Caki2 (cell line): Measurements from ENCODE around the gene TTC32. TPM values are rescaled to one million over a fixed set of nuclear protein-coding genes. Genes with fewer than 3 reads are reported as not detected.

ENCODE experiments used
- DNase-seq: peaks from one replicate; pipeline ENCODE4 v3.0.0-alpha.2; 2015; ENCODE audit warnings: low read depth
- in situ Hi-C: cut with HindIII; loops from 2 replicates; pipeline ENCODE4 v1.10.0; 2016; ENCODE audit warnings: low sequenced_read_pairs, low pct_unique_long_range_greater_than_20kb, mixed read lengths
- total RNA-seq: library from RNA; depleted of rRNA; stranded (reverse); fragments of >200 nt; shearing (Covaris generic); gene quantifications from 2 replicates; pipeline ENCODE4 v1.2.3, GENCODE V29; 2014; ENCODE audit warnings: low replicate concordance

TTC32 gene
- total RNA-seq, 1 experiment from 2014 or later: 4.8 TPM

- DNase-seq: peak; percentile 60
- in situ Hi-C loops: no loop called here
Observed at GRCh38 chr2:19863303-19864041, 38.3 kb downstream of the TTC32 start.

DNA sequence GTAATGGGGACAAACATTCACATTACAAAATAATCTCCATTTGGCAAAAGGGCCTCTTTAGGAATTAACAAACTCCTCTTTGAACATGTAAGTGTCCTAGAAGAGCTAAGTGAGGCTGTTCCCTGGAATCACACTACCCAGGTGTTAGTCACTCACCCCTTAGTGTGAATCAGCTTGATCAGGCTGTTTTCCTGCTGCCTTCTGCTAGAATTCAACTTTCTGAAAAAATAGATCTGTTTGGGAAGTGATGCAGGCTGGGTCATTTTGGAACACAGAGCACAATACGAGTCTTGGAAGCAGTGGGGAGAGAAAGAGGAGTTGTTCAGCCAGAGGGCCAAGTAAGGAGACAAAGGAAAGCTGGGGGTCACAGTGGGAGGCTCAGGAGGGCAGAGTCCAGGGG lies 40.0 kb downstream of the TTC32 start:
- in situ Hi-C loops: no loop called here
- no peak for DNase-seq

GRCh38 chr2:19860022-19860421 lies 41.8 kb downstream of the TTC32 start:
- in situ Hi-C loops: no loop called here
- no peak for DNase-seq

- in situ Hi-C loops: no loop called here
- no peak for DNase-seq
Observed at GRCh38 chr2:19859565-19859964, 42.2 kb downstream of the TTC32 start.

DNA sequence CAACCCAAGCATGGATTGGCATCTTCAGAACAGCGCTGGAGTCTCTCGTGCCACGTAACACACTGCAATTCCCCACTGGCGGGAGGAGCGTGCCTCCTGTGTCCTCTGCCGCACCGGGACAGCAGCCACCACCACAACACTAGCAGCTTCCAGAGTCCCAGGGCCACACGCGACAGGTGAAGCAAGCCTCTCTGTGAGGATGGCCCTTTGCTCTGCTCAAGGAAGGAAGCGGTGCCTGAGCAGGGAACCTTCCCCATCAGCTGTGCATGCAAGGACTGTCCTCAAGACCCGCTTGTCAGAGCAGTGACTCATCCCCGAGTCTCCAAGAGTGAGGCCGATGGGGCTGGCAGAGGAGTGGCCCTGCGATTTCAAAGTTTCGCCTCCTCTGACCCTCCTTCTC lies 44.0 kb downstream of the TTC32 start:
- in situ Hi-C loops: no loop called here
- DNase-seq: no peak

GRCh38 chr2:19857100-19857499 lies 44.7 kb downstream of the TTC32 start:
- no peak for DNase-seq
- in situ Hi-C loops: no loop called here

GRCh38 chr2:19855542-19856431 lies 46.0 kb downstream of the TTC32 start:
- in situ Hi-C loops: no loop called here
- no peak for DNase-seq

DNA sequence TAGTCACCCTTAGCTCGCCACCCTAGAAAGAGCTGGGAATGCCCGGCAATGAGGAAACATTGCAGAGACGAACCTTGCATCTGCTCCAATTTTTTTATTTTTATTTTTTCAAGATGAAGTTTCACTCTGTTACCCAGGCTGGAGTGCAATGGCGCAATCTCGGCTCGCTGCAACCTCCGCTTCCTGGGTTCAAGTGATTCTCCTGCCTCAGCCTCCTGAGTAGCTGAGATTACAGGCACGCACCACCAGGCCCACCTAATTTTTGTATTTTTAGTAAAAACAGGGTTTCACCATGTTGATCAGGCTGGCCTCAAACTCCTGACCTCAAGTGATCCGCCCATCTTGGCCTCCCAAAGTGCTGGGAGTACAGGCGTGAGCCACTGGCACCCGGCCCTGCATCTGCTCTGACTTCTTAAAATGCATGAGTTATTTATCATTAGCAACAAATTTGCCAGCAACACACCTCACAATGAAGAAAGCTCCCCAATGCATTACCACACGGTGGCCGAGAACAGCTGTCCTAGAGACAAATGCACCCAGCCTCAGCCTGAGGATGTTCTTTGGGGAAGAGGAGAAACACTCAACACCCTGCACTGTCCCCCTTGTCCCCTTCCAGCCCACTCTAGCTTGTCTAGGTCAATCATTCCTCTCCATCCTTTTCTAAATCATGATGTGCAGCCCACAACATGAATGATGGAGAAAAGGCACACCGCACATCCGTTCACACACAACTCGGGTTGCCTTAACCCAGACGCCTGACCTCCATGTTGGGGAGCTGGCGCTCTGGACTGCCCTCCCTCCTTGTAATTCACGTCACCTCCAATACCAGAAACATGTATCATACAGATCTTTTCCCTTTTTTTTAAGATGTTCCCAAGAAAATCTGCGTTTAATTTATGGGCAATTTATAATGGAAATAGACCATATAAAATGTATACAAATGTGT lies 46.9 kb downstream of the TTC32 start:
- in situ Hi-C loops: no loop called here
- no peak for DNase-seq

DNA sequence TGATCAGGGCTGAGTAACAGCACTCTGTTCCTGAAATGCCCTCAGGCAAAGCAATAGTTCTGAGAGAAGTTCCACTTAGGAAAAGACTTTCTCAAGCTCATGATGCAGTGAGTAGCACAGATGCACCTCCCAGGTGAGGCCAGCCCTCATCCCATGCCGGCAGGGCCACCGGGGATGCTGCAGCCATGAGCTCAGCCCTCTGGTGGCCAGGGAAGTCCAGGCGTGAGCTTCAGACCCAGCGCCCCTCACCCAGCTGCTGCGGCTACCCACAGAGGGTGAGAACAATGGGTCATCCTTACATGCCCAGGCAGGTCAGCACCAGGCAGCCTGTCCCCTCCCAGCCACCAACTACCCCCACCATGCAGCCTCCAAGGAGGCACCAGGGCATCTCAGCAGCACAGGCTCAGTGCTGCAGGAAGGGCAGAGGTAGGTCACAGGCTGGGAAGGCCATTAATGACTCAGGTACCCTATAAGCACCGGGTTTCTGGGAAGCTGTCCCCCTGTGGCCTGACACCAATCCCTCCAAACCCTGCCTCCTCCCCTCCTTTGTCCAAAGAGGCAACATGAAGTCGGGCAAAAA lies 50.6 kb downstream of the TTC32 start:
- DNase-seq: peak; percentile 21
- in situ Hi-C loops: no loop called here

DNA sequence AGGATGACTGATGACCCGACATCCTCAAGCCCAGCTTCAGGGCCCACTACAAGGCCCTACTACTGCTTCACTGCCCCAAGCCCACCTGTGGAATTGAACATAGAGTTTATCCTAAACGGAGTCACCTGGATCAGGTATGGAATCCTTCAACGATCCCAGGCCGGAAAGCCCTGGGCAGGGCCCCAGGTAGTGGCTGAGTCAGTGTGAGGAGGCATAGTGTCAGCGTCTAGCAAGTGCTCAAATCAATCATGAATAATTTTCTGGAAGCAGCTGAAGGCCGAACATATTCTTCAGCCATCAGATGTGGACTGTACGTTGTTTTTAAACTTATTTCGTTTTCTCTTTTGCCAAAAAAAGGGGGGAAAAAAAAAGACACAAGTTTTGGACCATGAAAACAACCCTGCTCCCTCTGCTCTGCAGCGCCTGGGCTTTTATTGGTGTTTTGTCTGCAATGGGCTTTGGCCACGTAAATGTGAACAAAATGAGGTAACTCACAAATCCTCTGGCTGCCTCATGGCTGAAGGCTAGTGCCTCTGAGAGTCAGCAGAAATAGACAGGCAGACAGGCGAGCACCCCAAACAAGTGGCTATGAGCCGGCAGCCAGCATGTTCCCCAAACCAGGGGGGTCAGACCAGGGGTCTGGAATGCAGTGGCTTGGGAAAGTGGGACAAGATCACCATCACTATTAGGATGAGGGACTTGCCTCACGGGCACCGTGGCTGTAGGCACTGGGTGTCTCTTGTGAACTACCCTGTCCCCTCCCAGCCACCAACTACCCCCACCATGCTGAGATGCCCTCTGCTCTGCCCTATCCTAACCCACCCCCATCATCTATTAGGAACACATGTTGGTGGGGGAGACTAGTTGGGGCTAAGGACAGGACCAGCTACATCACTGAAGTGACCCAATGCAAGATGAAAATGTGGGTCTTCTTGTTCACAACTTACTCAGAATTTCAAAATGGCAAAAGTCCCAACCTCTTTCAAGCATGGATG lies 51.4 kb downstream of the TTC32 start:
- in situ Hi-C loops: no loop called here
- DNase-seq: no peak

- in situ Hi-C loops: no loop called here
Observed at GRCh38 chr2:19848952-19849351, 52.8 kb downstream of the TTC32 start.

DNA sequence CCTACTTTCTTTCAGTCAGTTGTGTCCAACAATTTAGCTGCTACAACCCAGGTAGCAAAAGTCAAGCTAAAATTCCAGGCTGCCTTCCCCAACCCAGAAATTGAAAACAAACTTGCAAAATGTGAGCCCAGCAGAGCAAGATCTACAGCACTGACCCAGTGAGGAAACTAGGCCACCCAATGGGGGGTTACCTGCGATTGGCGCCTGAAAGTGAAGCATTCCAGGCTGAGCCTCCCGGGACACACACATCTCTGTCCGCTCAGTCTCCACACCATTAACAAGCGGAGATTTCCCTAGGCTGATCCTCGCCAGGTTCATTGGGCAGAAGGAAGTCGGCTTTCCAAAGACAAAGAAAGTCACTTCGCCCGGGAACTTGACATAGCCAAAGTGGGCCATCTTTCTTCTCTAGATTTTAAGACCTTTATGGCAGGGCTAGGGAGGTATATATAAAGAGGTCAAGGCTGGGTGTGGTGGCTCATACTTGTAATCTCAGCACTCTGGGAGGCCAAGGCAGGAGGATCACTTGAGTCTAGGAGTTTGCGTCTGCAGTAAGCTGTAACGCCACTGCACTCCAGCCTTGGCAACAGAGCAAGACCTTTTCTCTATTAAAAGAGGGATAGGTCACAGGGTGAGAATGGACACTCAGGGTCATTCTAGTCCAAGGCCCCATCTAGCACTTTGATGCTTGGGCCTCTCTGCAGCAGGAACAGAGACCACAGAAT lies 53.6 kb downstream of the TTC32 start:
- in situ Hi-C loops: no loop called here
- no peak for DNase-seq

More at GRCh38 chr2:19848952-19849351, 52.8 kb downstream of the TTC32 start:
- no peak for DNase-seq

GRCh38 chr2:19847486-19847885 lies 54.3 kb downstream of the TTC32 start:
- in situ Hi-C loops: no loop called here
- DNase-seq: no peak
